AG04449 (cell line): Measurements from ENCODE around the gene TP53TG3F.
"Not testable (repeated sequence)": the region's sequence is repeated elsewhere in the genome, so short reads cannot be mapped to it uniquely, and the experiment has no call there.

ENCODE experiments used
- CTCF ChIA-PET: fragments of 350-600 bp; formaldehyde crosslinking; extraction: SDS; loops from one replicate; lab custom pipeline; 2021; ENCODE audit warnings: antibody characterized with exemption; lab: Yijun Ruan, JAX
- POLR2A ChIA-PET: fragments of 400-600, 350-600 bp; formaldehyde crosslinking; extraction: SDS; loops from one replicate; lab custom pipeline; 2020; ENCODE audit warnings: antibody characterized with exemption, inconsistent platforms; lab: Yijun Ruan, JAX
- DNase-seq: peaks from one replicate; pipeline ENCODE4 v3.0.0-alpha.2; 2010; ENCODE audit warnings: low read depth, low spot score
- H3K4me3 ChIP-seq: 2 replicates; pipeline ENCODE4 v1.5.1; 2011; ENCODE audit warnings: low read depth, mild to moderate bottlenecking, control low read depth, low read length

Gene TP53TG3F

DNA sequence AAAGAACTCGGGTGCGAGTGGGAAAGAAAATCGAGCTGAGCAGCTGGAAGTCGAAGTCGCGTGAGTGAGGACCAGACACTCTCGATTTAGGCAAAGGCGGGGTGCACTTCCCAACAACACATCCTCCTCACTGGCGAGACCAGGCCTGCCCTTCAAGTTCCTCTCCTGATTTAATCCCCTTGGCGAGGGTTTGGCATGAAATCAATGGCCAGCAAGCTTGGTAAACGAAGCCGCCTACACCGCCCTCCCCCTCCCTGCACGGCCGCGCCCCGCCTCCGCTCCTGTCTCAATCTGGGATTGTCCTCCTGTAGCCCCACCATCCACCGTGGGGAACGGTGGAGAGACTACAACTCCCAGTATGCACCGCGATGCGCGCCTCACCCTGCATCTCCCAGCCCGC is at the start of gene TP53TG3F:
TSS of gene TP53TG3F (plus strand) at position 301 of the 400 bp plus-strand sequence. CDS start at position 369, 68 bp downstream.
- CTCF ChIA-PET, POLR2A ChIA-PET, DNase-seq, H3K4me3 ChIP-seq: not testable (repeated sequence)

GRCh38 chr16:33491611-33492010 is 32.2 kb downstream of the TP53TG3F start:
- POLR2A ChIA-PET, H3K4me3 ChIP-seq, DNase-seq, CTCF ChIA-PET: not testable (repeated sequence)

GRCh38 chr16:33507231-33507630 is 47.8 kb downstream of the TP53TG3F start:
- H3K4me3 ChIP-seq, DNase-seq, CTCF ChIA-PET, POLR2A ChIA-PET: not testable (repeated sequence)

- H3K4me3 ChIP-seq, DNase-seq, POLR2A ChIA-PET, CTCF ChIA-PET: not testable (repeated sequence)
Observed at GRCh38 chr16:33509070-33509469, 49.7 kb downstream of the TP53TG3F start.

- CTCF ChIA-PET, POLR2A ChIA-PET, H3K4me3 ChIP-seq, DNase-seq: not testable (repeated sequence)
Observed at GRCh38 chr16:33509906-33510305, 50.5 kb downstream of the TP53TG3F start.
